T1000 (cell line): ENCODE results near the gene RIMBP2.

Experiments
- DNase-seq: peaks from one replicate; lab custom pipeline; 2025; ENCODE audit warnings: mixed read lengths; lab: John Stamatoyannopoulos, UW

RIMBP2 gene

DNA sequence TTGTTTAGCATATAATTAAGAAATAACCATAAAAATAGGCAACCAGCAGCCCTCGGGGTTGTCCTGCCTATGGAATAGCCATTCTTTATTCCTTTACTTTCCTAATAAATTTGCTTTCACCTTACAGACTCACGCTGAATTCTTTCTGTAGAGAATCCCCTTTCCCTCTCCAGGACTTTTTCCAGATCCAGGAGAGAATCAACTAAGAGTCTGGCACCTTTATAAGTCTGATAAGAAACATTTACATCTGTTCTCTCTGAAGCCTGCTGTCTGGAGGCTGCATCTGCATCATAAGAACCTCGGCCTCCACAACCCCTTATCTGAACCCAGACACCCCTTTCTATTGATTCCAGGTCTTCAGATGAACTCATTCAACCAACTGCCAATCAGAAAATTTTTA is 32.3 kb downstream of the RIMBP2 start:
- DNase-seq = no peak

GRCh38 chr12:130683080-130683479 is 33.0 kb downstream of the RIMBP2 start:
- no peak for DNase-seq

DNA sequence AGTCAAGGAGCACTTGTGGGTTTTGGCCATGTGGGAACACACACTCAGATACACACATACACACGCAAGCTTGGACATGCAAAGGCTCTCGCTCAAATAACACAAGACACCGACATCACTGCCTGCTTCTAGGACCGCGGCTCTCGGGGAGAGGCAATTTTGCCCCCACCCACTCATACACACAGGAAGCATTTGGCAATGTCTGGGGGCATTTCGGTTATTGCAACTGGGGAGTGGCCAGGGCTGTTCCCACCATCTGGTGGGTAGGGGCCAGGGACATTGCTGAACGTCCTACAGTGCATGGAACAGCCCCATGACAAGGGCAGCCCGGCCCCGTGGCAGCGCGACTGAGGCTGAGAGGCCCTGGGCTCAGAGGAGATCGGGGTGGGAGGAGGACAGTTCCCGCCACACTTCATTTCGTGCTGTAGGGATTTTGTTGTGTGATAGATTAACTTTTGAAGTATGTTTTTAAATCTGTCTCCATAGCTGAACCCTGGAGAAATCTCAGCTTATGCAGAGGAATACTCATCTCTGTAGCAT is 35.6 kb downstream of the RIMBP2 start:
- no peak for DNase-seq

DNA sequence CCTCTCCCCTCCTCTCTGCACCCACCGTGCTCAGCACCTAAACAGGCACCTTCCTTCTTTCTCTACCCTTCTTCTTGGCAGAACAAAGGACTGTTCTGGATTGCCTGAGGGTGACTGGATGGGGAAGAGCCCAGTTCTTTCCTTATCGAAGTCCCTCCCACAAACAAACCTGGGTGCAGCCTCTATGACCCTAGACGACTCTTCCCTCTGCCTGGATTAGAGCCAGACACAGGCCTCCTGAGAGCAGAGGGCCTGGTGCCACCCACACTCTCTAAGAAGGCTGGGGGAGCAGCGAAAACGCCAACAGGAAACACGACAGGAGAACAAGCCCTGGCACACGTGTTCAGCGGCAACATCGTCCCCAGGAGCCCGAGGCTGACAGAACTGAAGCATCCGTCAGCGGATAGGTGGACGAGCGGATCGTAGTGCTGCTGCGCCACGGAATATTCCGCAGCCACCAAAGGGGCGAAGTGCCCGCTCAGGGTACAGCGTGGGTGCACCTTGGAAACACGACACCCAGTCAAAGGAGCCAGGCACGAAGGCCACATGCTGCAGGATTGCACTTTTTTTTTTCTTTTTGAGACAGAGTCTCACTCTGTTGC is 38.0 kb downstream of the RIMBP2 start:
- no peak for DNase-seq

GRCh38 chr12:130675791-130676190 is 40.3 kb downstream of the RIMBP2 start:
- no peak for DNase-seq

- DNase-seq = no peak
Measured at GRCh38 chr12:130675121-130675520, 41.0 kb downstream of the RIMBP2 start.

- DNase-seq = no peak
Measured at GRCh38 chr12:130674676-130675075, 41.4 kb downstream of the RIMBP2 start.

DNA sequence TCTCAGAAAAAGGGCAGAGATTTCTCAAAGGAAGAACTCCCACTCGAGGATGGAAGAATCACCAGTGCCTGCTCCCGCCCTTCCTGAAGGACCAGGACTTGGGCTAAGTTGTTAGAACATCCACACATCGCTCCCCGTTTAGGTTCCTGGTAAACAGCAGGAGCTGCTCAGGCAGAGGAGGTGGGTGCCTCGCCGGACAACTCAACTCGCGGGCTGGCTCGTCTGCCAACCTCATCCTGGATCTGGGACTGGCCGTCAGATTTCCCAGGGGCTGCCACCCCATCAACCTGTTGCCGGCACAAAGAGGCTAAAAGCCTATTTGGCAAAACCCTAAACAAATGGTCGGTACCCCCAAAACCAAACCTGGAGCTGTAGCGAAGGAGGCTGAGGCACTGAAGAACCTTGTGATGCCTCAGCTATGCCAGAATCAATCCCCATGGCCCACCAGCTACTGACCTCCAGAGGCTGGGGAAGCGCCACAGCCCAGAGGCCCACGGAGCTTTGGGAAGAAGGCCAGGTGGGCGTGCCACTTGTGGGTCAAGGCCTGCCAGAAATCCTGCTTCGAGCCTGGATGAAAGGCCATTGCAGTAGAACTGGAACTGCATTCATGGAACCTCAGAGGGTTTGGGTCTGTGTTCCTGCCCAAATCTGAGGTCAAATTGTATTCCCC is 42.9 kb downstream of the RIMBP2 start:
- no peak for DNase-seq

DNA sequence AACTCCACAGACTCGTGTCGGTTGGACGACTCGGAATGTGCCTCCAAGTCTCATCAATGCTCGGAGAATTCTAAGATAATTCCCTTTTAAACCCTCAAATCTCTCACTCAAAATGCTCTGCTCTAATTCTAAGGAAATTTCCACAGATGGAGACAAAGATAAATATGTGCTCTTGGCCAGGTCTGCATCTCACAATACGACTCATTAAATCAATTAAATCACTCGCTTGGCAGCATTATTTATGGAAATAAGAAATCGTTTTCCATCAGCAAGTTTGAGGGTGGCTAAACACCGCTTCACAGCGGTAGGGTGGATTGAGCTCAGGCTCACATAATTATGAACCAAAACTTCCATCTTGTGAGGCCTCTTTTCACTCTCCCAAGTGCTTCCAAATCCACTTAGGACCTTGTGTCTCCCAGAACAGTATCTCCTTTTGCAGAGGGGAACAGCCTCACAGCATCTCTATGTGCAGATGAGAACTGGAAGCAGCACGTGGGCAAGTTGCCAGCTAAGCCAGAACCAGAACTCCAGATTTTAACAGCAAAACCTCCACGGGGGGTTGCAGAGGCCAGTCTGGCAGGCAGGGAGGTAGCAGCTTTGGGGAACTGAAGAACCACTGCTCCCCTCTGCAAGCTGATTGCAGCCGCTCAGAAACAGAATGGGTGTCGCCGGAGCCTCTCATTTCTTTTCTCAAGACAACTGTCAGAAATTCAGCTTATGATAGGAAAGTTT is 43.8 kb downstream of the RIMBP2 start:
- DNase-seq = no peak

DNA sequence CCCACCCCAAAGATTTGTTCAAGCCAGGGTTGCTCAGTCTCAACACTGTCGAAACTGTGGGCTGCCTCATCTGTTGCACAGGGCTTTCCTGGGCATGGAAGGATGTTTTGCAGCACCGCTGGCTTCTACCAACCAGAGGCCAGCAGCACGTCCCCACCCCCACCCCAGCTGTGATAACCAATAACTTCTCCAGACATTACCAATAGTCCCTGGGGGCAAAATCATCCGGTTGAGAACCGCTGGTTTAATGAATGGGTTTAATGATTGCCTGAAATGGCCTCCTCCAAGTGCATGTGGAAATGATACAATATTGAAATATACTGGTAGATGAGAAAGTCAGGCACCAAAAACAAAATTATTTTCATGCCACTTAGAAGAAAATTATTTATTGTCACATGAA is 44.5 kb downstream of the RIMBP2 start:
- no peak for DNase-seq

DNA sequence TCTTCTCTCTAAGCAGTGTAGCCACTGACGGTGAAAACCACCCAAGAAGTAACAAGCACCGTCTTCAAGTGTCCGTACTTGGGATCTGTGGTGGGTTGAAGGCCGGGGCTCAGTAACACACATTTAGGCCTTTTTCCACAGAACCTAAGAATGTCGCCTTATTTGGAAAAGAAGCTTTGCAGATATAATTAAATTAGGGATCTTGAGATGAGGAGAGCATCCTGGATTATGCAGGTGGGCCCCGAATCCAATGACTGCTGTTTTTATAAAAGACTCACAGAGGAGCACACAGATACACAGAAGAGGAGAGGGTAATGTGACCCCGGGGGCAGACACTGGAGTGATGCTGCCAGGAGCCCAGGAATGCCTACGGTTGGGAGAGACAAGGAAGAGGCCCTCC is 46.3 kb downstream of the RIMBP2 start:
- no peak for DNase-seq

DNA sequence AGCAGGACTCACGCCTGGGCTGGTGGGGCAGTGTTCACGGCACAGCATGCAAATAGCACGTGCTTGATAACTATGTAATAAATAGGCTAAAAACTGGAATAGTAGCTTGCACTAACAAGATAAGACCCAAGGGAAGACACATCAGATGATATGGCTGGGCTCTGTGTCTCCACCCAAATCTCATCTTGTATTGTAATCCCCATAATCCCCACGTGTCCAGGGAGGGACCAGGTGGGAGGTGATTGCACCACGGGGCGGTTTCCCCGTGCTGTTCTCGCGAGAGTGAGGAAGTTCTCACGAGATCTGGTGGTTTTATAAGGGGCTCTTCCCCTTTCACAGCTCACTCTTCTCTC is 46.9 kb downstream of the RIMBP2 start:
- no peak for DNase-seq

DNA sequence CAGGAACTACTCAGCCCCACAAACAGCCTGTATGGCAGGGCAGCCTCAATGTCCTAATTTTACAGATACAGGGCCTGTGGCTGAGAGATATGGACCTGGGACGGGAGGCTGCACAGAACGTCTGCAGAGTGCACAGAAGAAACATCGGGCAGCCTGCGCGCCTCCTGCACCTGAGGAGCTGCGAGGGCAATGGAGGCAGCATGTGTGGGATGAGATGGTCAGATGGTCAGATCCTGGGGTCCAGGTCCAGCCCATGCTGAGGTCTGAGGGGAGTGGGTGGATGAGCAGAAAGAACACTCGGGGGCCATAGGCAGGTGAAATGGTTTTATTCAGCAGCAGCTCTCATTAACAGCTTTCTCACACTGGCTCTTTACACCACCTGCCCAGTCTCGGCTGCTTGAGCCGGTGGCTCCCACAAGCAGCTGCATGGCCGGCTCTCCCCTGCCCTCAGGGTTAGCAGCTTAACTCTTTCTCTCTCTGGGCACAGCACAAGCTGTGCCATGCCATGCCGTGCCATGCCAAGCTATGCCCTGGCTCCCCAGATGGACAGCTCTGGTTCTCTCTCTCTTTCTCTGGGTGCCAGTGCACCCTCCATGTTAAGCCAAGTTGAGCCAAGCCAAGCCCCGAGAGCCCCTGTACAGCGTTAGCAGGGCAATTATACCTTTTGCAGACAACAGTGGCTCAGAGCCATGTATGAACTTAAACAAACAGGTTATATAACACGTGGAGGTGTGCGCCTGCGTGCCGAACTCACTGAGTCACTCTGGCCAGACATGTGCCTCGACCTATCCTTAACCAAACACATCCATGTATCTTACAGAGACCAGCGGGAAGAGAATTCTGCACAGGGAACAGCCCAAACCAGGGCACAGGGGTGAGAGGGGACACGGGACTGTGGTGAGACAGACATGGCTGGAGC is 47.6 kb downstream of the RIMBP2 start:
- no peak for DNase-seq

GRCh38 chr12:130667421-130667960 is 48.6 kb downstream of the RIMBP2 start:
- no peak for DNase-seq

GRCh38 chr12:130666645-130667044 is 49.5 kb downstream of the RIMBP2 start:
- DNase-seq = no peak

- no peak for DNase-seq
Measured at GRCh38 chr12:130665753-130666152, 50.3 kb downstream of the RIMBP2 start.

- no peak for DNase-seq
Measured at GRCh38 chr12:130664772-130665171, 51.3 kb downstream of the RIMBP2 start.

DNA sequence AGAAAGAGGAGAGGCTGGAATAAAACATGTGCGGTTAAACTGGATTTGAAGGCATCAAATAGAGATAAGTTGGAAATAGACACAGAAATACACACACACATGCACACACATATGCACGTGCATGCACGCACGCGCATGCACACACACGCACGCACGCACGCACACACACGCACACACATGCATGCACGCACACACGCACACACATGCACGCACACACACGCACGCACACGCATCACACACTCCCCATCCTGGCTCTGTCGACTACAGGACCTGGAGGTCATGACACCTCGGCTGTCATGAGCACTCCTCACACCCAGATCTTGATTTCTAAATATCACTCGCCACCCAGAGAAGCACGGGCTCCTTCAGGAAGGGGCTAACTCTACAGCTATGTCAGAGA is 51.8 kb downstream of the RIMBP2 start:
- DNase-seq = no peak

DNA sequence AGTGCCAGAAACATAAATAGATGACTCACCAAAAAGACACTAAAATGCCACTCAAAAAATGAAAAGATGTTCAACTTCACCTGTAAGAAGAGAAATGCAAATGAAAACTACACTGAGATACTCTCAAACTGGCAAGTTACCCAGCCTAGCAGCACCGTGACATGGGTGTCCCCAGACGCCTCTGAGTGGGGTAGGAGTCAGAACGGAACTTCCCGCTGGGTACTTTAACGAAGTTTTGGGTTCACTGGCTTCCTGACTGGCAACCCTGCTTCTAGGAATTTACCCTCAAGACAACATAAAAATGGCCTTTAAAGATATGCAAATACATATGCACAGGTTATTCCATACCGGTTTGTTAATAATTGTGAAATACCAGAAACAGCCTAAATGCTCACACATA is 52.6 kb downstream of the RIMBP2 start:
- no peak for DNase-seq

- DNase-seq = no peak
Measured at GRCh38 chr12:130661486-130662255, 54.4 kb downstream of the RIMBP2 start.

DNA sequence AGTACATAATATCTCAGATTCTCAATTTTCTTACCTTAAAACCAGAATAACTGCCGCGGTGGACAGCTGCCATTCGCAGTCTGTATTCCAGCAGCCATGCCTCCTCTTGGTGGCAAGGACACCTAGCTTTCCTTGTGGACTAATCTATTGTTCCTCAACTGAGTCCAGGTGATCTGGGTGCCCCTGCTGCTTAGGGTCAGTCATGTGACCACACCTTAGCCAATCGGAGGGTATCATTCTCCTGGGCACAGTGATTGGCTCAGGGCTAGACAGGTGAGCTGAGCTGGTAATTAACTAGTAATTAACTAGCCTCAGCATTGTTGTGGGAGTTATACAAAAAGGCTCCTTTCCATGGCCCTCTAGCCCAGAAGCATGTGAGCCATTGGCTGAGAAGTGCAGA is 55.0 kb downstream of the RIMBP2 start:
- no peak for DNase-seq
